Brain (organoid and tissue), 1 donor: ENCODE measurements around the gene LRRK2. TPM values are rescaled to one million over a fixed set of nuclear protein-coding genes. Genes with fewer than 3 reads are reported as not detected.

ENCODE experiments used
- polyA plus RNA-seq: library from polyadenylated mRNA; stranded (reverse); fragments of 350-450 nt; fragmentation: Illumina TruSeq; extraction: RNeasy Lipid Tissue Mini Kit (QIAGEN cat#74804); gene quantifications from one replicate; pipeline ENCODE4 v1.2.3, GENCODE V29; 2015; ENCODE audit warnings: low read depth, low replicate concordance; ENCODE audit not compliant: insufficient read depth

The LRRK2 gene
- polyA plus RNA-seq, 1 donor from 2014 or later: 0.76 TPM

Other genes with a start within 250 kb of the LRRK2 start
- 1.4 TPM for gene SLC2A13, start 118.9 kb upstream of the LRRK2 start, polyA plus RNA-seq